ENCODE measurements around the gene TTF1. TPM values are rescaled to one million over a fixed set of nuclear protein-coding genes. Genes with fewer than 3 reads are reported as not detected.

The TTF1 gene
- total RNA-seq, 8 experiments from 2014 or later, result 9.6 to 27.4 (median 15.0) TPM

DNA sequence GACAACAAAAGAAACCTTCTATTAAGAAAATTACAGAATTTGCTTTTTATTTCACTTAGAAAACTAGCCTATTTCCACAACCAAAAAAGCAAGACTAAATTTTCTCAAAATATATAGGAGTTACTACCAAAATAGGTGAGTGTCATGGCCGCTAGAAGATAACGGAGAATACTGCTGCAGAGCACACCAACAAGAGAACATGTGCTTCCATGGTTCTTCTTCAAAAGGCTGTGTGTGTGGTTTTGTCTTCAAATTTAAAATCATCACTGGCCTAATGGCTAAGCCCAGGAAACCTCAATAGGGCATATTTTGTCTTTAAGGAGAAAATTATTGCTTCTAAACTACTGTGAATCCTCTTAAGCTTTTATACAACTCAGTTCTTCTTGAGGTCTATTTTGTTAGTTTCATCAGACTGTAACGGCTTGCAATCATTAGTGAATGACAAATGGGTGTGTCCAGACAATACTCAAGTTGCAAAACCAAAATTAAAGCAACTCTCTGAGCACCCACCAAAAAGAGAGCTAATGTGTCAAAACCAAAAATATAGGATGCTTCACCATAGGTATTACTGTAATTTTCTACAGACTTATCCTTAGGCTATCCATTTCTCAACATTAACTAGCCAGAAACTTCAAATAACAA is 55.1 kb downstream of the TTF1 start:
- Histone ChIP-seq H3K4me1 (replicated peaks in 1 of 2) (peaks cover 10 to 14% of the 10 kb centered on the region in 2 donors), H3K27ac (no peak overlapping the region), H3K4me3 (no peak overlapping the region)
- no peak for ATAC-seq (replicated peaks in 6 of 8)
- in situ Hi-C loops (cut with MboI; ENCODE audit: low pct_unique_long_range_greater_than_20kb in 2 of 9, low sequenced_read_pairs in 9 of 9, unreplicated experiment in 9 of 9), result no loop called here
- WGBS, 10 experiments, result 30 to 96% (median 79%) methylated on average over 1 to 3 of the region's 3 CpGs; no CpG with 5 or more reads in 1 of the 10 experiments

DNA sequence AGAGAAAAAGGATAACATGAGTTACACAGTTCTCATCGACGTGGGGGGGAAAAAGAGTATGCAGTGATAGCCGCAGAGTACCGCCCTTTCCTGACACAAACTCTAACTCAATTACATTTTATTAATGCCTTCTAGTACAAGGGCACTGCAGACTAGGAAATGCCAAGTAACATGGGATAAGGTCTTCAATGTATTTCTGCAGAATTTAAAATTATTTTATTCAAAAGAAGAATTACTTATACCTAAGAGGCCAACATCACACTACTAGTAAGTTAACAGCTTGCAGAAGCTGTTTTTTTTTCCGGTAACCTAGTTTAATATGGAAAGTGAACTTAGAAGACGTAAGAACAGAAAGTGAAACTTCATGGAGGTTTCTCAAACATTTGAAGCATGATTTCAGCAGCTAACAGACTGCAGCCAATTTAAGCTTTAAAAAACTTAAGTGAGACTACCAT is 55.8 kb downstream of the TTF1 start:
- H3K4me3 ChIP-seq, result no peak overlapping the region
- 16 to 100% (median 87%) methylated on average over 1 to 6 of the region's 6 CpGs; no CpG with 5 or more reads in 2 of the 10 experiments for WGBS, 10 experiments
- in situ Hi-C loops (cut with MboI; ENCODE audit: low pct_unique_long_range_greater_than_20kb in 2 of 9, low sequenced_read_pairs in 9 of 9, unreplicated experiment in 9 of 9), result no loop called here

DNA sequence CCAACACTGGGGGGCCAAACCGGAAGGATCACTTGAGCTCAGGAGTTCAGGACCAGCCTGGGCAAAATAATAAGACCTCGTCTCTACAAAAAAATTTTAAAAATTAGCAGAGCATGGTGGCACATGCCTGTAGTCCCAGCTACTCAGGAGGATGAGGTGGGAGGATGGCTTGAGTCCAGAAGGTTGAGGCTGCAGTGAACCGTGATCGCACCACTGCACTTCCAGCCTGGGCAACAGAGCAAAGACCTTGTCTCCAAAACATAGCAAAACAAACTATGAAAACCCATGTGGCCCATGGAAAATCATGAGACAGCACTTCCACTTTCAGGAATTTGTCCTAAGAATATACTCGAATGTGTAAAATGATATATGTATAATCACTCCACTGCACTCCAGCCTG is 58.0 kb downstream of the TTF1 start:
- in situ Hi-C loops (cut with MboI; ENCODE audit: low pct_unique_long_range_greater_than_20kb in 2 of 9, low sequenced_read_pairs in 9 of 9, unreplicated experiment in 9 of 9), result no loop called here
- H3K4me3 ChIP-seq, result no peak overlapping the region
- no peak overlapping the region for H3K27ac ChIP-seq
- WGBS, 10 experiments, result 0 to 100% (median 75%) methylated on average over 1 to 5 of the region's 5 CpGs; no CpG with 5 or more reads in 3 of the 10 experiments
- no peak for ATAC-seq (replicated peaks in 6 of 8)
- peaks cover 7% of the 10 kb centered on the region in 2 donors for H3K4me1 ChIP-seq (replicated peaks in 1 of 2)

More for the DNA sequence above, 55.8 kb downstream of the TTF1 start:
- Histone ChIP-seq H3K27ac (no peak overlapping the region), H3K4me1 (replicated peaks in 1 of 2) (peaks cover 10 to 14% of the 10 kb centered on the region in 2 donors)
- no peak for ATAC-seq (replicated peaks in 6 of 8)

- Histone ChIP-seq H3K27ac (no peak overlapping the region), H3K4me3 (no peak overlapping the region), H3K4me1 (replicated peaks in 1 of 2) (no peaks in the 10 kb centered on the region)
- 70 to 100% (median 87%) methylated on average over 1 to 5 of the region's 5 CpGs for WGBS, 10 experiments
- no peak for ATAC-seq (replicated peaks in 6 of 8)
- in situ Hi-C loops (cut with MboI; ENCODE audit: low pct_unique_long_range_greater_than_20kb in 2 of 9, low sequenced_read_pairs in 9 of 9, unreplicated experiment in 9 of 9), result no loop called here
Observed at GRCh38 chr9:132346177-132346576, 60.5 kb downstream of the TTF1 start.

DNA sequence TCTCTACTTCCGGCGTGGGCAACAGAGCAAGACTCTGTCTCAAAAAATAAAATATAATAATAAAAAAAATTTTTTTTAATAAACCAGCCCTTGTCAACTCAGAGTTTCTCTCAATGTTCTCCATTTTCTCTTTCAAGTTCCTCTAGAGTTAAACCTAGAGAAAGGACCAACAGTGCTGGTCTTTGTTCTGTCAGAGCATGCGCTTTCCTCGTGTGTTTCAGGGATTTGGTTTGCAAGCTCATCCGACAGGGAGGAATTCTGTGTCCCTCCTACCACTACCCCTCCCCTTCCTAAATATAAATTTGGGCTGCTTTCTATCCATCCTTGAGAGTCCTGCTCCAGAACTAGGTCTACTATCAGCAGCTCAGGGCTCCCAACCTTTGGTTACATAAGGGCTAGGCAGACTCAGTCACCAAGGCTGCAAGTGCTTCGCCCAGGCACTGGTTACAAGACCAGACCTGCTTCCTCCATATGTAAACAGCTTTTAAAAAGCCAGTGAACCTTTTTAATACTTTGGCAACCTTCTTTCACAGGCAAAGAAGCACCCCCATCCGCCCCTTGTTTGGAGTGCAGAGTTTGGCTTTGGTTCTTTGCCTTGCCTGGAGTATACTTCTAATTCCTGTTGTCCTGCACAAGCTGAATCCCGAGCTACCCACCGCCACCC is 65.3 kb downstream of the TTF1 start:
- in situ Hi-C loops (cut with MboI; ENCODE audit: low pct_unique_long_range_greater_than_20kb in 2 of 9, low sequenced_read_pairs in 9 of 9, unreplicated experiment in 9 of 9), result no loop called here
- H3K27ac ChIP-seq, result no peak overlapping the region
- no peak for ATAC-seq (replicated peaks in 6 of 8)
- no peak overlapping the region for H3K4me3 ChIP-seq
- 91 to 100% (median 97%) methylated on average over 1 to 8 of the region's 9 CpGs for WGBS, 10 experiments
- H3K4me1 ChIP-seq (replicated peaks in 1 of 2), result no peaks in the 10 kb centered on the region

DNA sequence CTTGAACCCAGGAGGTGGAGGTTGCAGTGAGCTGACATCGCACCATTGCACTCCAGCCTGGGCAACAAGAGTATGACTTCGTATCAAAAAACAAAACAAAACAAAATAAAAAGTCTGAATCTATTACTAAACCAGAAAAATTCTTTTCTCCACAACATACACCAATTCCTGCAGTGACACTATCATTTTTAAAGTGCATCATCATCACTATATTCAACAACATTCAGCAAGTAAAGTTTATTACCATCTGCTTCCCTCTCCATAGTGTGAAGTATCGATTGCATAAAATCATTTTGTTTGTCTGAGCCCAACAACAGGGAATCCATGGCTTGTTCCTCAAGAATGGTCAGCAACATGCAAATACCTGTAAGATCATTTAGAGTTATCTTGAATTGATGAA is 72.3 kb downstream of the TTF1 start:
- WGBS, 10 experiments, result 100% methylated on average over 1 to 2 of the region's 3 CpGs; no CpG with 5 or more reads in 5 of the 10 experiments
- no peak for ATAC-seq (replicated peaks in 6 of 8)
- in situ Hi-C loops (cut with MboI; ENCODE audit: low pct_unique_long_range_greater_than_20kb in 2 of 9, low sequenced_read_pairs in 9 of 9, unreplicated experiment in 9 of 9), result no loop called here
- Histone ChIP-seq H3K4me1 (replicated peaks in 1 of 2) (no peaks in the 10 kb centered on the region), H3K4me3 (no peak overlapping the region), H3K27ac (no peak overlapping the region)

DNA sequence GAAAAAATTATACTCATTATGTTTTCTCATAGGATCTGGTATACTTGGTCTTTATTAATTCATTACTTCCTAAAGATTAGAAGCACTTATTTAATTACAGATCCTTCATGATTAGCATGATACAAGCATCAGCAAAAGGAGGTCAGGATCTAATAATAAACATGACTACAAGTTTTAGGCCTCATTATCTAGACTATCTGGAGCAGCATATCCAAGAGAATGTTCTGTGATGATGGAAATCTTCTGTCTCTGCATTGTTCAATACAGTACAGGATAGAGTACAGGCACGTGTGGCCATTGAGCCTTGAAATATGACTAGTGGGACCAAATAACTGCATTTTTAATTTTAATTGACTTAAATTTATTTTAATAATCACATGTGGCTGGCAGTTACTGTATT is 73.1 kb downstream of the TTF1 start:
- 50 to 100% (median 95%) methylated on average over 1 of the region's 1 CpG; no CpG with 5 or more reads in 2 of the 10 experiments for WGBS, 10 experiments
- in situ Hi-C loops (cut with MboI; ENCODE audit: low pct_unique_long_range_greater_than_20kb in 2 of 9, low sequenced_read_pairs in 9 of 9, unreplicated experiment in 9 of 9), result no loop called here
- Histone ChIP-seq H3K4me3 (no peak overlapping the region), H3K4me1 (replicated peaks in 1 of 2) (no peaks in the 10 kb centered on the region), H3K27ac (no peak overlapping the region)
- no peak for ATAC-seq (replicated peaks in 6 of 8)

- WGBS, 10 experiments, result 93 to 100% (median 97%) methylated on average over 3 to 4 of the region's 4 CpGs; no CpG with 5 or more reads in 1 of the 10 experiments
- Histone ChIP-seq H3K4me1 (replicated peaks in 1 of 2) (no peaks in the 10 kb centered on the region), H3K4me3 (no peak overlapping the region), H3K27ac (no peak overlapping the region)
- in situ Hi-C loops (cut with MboI; ENCODE audit: low pct_unique_long_range_greater_than_20kb in 2 of 9, low sequenced_read_pairs in 9 of 9, unreplicated experiment in 9 of 9), result no loop called here
- no peak for ATAC-seq (replicated peaks in 6 of 8)
Observed at GRCh38 chr9:132328580-132328979, 78.1 kb downstream of the TTF1 start.

- Histone ChIP-seq H3K4me1 (replicated peaks in 1 of 2) (no peaks in the 10 kb centered on the region), H3K4me3 (no peak overlapping the region), H3K27ac (no peak overlapping the region)
- no peak for ATAC-seq (replicated peaks in 6 of 8)
- in situ Hi-C loops (cut with MboI; ENCODE audit: low pct_unique_long_range_greater_than_20kb in 2 of 9, low sequenced_read_pairs in 9 of 9, unreplicated experiment in 9 of 9), result no loop called here
- 93 to 100% (median 99%) methylated on average over 1 to 6 of the region's 6 CpGs for WGBS, 10 experiments
Observed at GRCh38 chr9:132327537-132327936, 79.1 kb downstream of the TTF1 start.

Other genes with a start within 250 kb of the TTF1 start
- 1 to 10 TPM in 6 of 8 experiments, under 1 TPM in 2; 0.59 to 5.3 (median 2.1) TPM for gene NTNG2, start 244.8 kb downstream of the TTF1 start, total RNA-seq
- gene SETX, start 51.9 kb downstream of the TTF1 start, total RNA-seq, result 10 to 100 TPM; 23.8 to 55.6 (median 35.8) TPM
- gene CFAP77, start 3.4 kb upstream of the TTF1 start, total RNA-seq, result 1 to 10 TPM in 2 of 8 experiments, under 1 TPM in 3, not detected in 3; 0.21 to 7.9 (median 0.38) TPM
- under 1 TPM in 5 of 8 experiments, not detected in 3; 0.14 to 0.80 (median 0.40) TPM for gene BARHL1, start 175.8 kb upstream of the TTF1 start, total RNA-seq